ENCODE measurements around the gene TSGA10.
"Not testable (repeated sequence)": the region's sequence is repeated elsewhere in the genome, so short reads cannot be mapped to it uniquely, and the experiment has no call there.

Gene TSGA10

DNA sequence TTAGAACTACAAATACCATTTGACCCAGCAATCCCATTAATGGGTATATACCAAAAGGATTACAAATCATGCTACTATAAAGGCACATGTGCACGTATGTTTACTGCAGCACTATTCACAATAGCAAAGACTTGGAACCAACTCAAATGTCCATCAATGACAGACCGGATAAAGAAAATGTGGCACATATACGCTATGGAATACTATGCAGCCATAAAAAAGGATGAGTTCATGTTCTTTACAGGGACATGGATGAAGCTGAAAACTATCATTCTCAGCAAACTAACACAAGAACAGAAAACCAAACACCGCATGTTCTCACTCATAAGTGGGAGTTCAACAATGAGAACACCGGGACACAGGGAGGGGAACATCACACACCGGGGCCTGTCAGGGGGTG, 105.6 kb downstream of the TSGA10 start:
- TF ChIP-seq ZNF8 (CRISPR knock-in tag; IDR thresholded peaks at IDR 0.05) = peak; percentile 55; the same call in 1 of the 2 replicates
- not testable (repeated sequence) for ATAC-seq

- not testable (repeated sequence) for ATAC-seq
Measured at GRCh38 chr2:99040736-99041300, 113.9 kb downstream of the TSGA10 start.

- ATAC-seq = no peak
- TF ChIP-seq GLIS3 (CRISPR knock-in tag; IDR thresholded peaks at IDR 0.05) = no peak
- TF ChIP-seq ZNF70 (CRISPR knock-in tag; IDR thresholded peaks at IDR 0.05) = no peak
- no peak for TF ChIP-seq BACH2 (CRISPR knock-in tag; IDR thresholded peaks at IDR 0.05; ENCODE audit: borderline replicate concordance)
- TF ChIP-seq CSRNP3 (CRISPR knock-in tag; IDR thresholded peaks at IDR 0.05) = no peak
- TF ChIP-seq ZNF8 (CRISPR knock-in tag; IDR thresholded peaks at IDR 0.05) = no peak
- no peak for TF ChIP-seq POU6F1 (CRISPR knock-in tag; IDR thresholded peaks at IDR 0.05; ENCODE audit: borderline replicate concordance, low read depth)
- TF ChIP-seq ESRRG (CRISPR knock-in tag; IDR thresholded peaks at IDR 0.05) = no peak
- no peak for TF ChIP-seq CREB5 (CRISPR knock-in tag; IDR thresholded peaks at IDR 0.05; ENCODE audit: low read depth)
- no peak for TF ChIP-seq PATZ1 (CRISPR knock-in tag; IDR thresholded peaks at IDR 0.05; ENCODE audit: borderline replicate concordance)
- no peak for TF ChIP-seq CSDC2 (CRISPR knock-in tag; IDR thresholded peaks at IDR 0.05)
- no peak for TF ChIP-seq ZFP3 (CRISPR knock-in tag; IDR thresholded peaks at IDR 0.05)
- TF ChIP-seq TCF4 (CRISPR knock-in tag; IDR thresholded peaks at IDR 0.05; ENCODE audit: borderline replicate concordance) = no peak
- TF ChIP-seq OSR1 (CRISPR knock-in tag; IDR thresholded peaks at IDR 0.05) = no peak
- no peak for TF ChIP-seq RARB (CRISPR knock-in tag; IDR thresholded peaks at IDR 0.05)
- TF ChIP-seq ZC3H10 (CRISPR knock-in tag; IDR thresholded peaks at IDR 0.05) = no peak
- TF ChIP-seq PPARA (CRISPR knock-in tag; IDR thresholded peaks at IDR 0.05; ENCODE audit: borderline replicate concordance) = no peak
Measured at GRCh38 chr2:99035920-99036319, 118.8 kb downstream of the TSGA10 start.

- TF ChIP-seq RARB (CRISPR knock-in tag; IDR thresholded peaks at IDR 0.05) = no peak
- no peak for TF ChIP-seq OSR1 (CRISPR knock-in tag; IDR thresholded peaks at IDR 0.05)
- no peak for ATAC-seq
Measured at GRCh38 chr2:99032786-99033185, 122.0 kb downstream of the TSGA10 start.

DNA sequence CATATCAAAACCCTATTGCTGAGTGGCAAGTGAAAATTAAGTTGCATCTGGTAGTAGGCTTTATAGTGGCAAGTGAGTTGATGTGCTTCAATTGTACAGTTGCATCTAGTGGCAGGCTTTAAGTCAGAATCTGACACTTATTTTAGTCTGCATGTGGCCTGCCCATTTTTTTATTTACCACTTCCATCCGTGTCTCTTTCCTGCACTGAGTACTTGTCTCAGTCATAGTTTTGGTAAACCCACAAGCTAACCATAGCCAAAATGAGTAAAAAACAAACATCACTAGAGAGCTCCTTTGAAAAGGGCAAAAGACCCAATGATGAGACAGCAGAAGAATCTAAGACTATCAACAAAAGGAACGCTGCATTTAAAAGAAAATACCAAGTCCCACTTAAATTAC, 122.7 kb downstream of the TSGA10 start:
- no peak for ATAC-seq
- TF ChIP-seq ARNTL (CRISPR knock-in tag; IDR thresholded peaks at IDR 0.05; ENCODE audit: borderline replicate concordance, low read depth) (no peak), ESRRG (CRISPR knock-in tag; IDR thresholded peaks at IDR 0.05) (no peak), PPARA (CRISPR knock-in tag; IDR thresholded peaks at IDR 0.05; ENCODE audit: borderline replicate concordance) (no peak), ZNF565 (CRISPR knock-in tag; conservative IDR thresholded peaks at IDR 0.05; ENCODE audit: low read depth) (no peak), SNAI2 (CRISPR knock-in tag; IDR thresholded peaks at IDR 0.05) (no peak), RARB (CRISPR knock-in tag; IDR thresholded peaks at IDR 0.05) (no peak), TCF4 (CRISPR knock-in tag; IDR thresholded peaks at IDR 0.05; ENCODE audit: borderline replicate concordance) (no peak), OSR1 (CRISPR knock-in tag; IDR thresholded peaks at IDR 0.05) (no peak), TSHZ2 (CRISPR knock-in tag; IDR thresholded peaks at IDR 0.05) (no peak), POU6F1 (CRISPR knock-in tag; IDR thresholded peaks at IDR 0.05; ENCODE audit: borderline replicate concordance, low read depth) (no peak), PATZ1 (CRISPR knock-in tag; IDR thresholded peaks at IDR 0.05; ENCODE audit: borderline replicate concordance) (no peak), ZC3H10 (CRISPR knock-in tag; IDR thresholded peaks at IDR 0.05) (no peak)

Measured in SK-N-SH treated with all-trans-retinoic acid at 6 μM for 48 hours (cell line).